Mucosa of gallbladder (tissue), 1 donor: ENCODE measurements around the gene GPR84. TPM values are rescaled to one million over a fixed set of nuclear protein-coding genes. Genes with fewer than 3 reads are reported as not detected.

Source experiments
- DNase-seq: peaks from one replicate; pipeline ENCODE4 v3.0.0-alpha.2; 2020; ENCODE audit warnings: low spot score
- total RNA-seq: library from RNA; stranded (reverse); gene quantifications from one replicate; pipeline ENCODE4 v1.2.1, GENCODE V29; 2021
- donor health status: DM: no; HTN: no; CAD: no.

GPR84 gene
- total RNA-seq, 1 donor from 2014 or later: 1.8 TPM

- no peak for DNase-seq
Observed at GRCh38 chr12:54374562-54375258, 10.4 kb upstream of the GPR84 start.

GRCh38 chr12:54373649-54374561, 9.6 kb upstream of the GPR84 start:
- no peak for DNase-seq

GRCh38 chr12:54372113-54372806, 8.0 kb upstream of the GPR84 start:
- no peak for DNase-seq

GRCh38 chr12:54371328-54372112, 7.2 kb upstream of the GPR84 start:
- no peak for DNase-seq

GRCh38 chr12:54370171-54370730, 6.0 kb upstream of the GPR84 start:
- peak; percentile 68 for DNase-seq

- no peak for DNase-seq
Observed at GRCh38 chr12:54369597-54370131, 5.4 kb upstream of the GPR84 start.

GRCh38 chr12:54368709-54369596, 4.7 kb upstream of the GPR84 start:
- DNase-seq: peak; percentile 90

- DNase-seq: no peak
Observed at GRCh38 chr12:54368025-54368708, 3.9 kb upstream of the GPR84 start.

- no peak for DNase-seq
Observed at GRCh38 chr12:54363618-54364017, 668 bp downstream of the GPR84 start.

- DNase-seq: no peak
Observed at GRCh38 chr12:54363047-54363446, 1.2 kb downstream of the GPR84 start.

GRCh38 chr12:54360717-54361456, 3.4 kb downstream of the GPR84 start:
- peak; percentile 76 for DNase-seq

- DNase-seq: no peak
Observed at GRCh38 chr12:54359762-54360351, 4.4 kb downstream of the GPR84 start.

- DNase-seq: peak; percentile 98
Observed at GRCh38 chr12:54358945-54359761, 5.1 kb downstream of the GPR84 start.

GRCh38 chr12:54358191-54358944, 5.9 kb downstream of the GPR84 start:
- no peak for DNase-seq

GRCh38 chr12:54357506-54358190, 6.6 kb downstream of the GPR84 start:
- DNase-seq: no peak

- DNase-seq: no peak
Observed at GRCh38 chr12:54356951-54357356, 7.3 kb downstream of the GPR84 start.
